IMR-90 (cell line): ENCODE results near the gene UGT1A7. TPM values are rescaled to one million over a fixed set of nuclear protein-coding genes. Genes with fewer than 3 reads are reported as not detected.

Experiments
- ATAC-seq: fragments of 200-7000 bp; cut with Tn5 transposase; 2 replicates; pipeline ENCODE4 v1.9.1; 2020; ENCODE audit warnings: low read depth, mild to moderate bottlenecking, moderate library complexity
- BruUV-seq: library from RNA; stranded (reverse); fragments of 400-500 nt; replicated peaks from 2 replicates; lab custom pipeline; 2021; lab: Mats Ljungman, UMichigan
- CTCF ChIA-PET: fragments of 300-600 bp; formaldehyde crosslinking; extraction: SDS; loops from one replicate; lab custom pipeline; 2021; ENCODE audit warnings: antibody characterized with exemption; lab: Yijun Ruan, JAX
- POLR2A ChIA-PET: fragments of 300-600 bp; sonication (Branson Sonifier 250); formaldehyde crosslinking; loops from one replicate; lab custom pipeline; 2022; ENCODE audit warnings: antibody characterized with exemption; ENCODE audit not compliant: unreplicated experiment; lab: Charles Lee
- DNase-seq: peaks from one replicate; pipeline ENCODE4 v3.0.0; 2013
- H2AFZ ChIP-seq: replicated peaks from 2 replicates; pipeline ENCODE3; 2013; ENCODE audit warnings: low read length, mild to moderate bottlenecking; ENCODE audit not compliant: poor library complexity
- H2AK5ac ChIP-seq: 2 replicates; pipeline ENCODE4 v1.6.1; 2013; ENCODE audit warnings: low read depth, low read length, inconsistent platforms
- H2AK9ac ChIP-seq: replicated peaks from 2 replicates; pipeline ENCODE3; 2013; ENCODE audit warnings: mild to moderate bottlenecking, low read depth, low read length, moderate library complexity; ENCODE audit not compliant: poor library complexity
- H2BK120ac ChIP-seq: 2 replicates; pipeline ENCODE4 v1.6.1; 2013; ENCODE audit warnings: low read depth, low read length, inconsistent platforms
- H2BK15ac ChIP-seq: 3 replicates; pipeline ENCODE4 v1.6.1; 2013; ENCODE audit warnings: low read depth, low read length, inconsistent platforms
- H2BK20ac ChIP-seq: 2 replicates; pipeline ENCODE4 v1.6.1; 2013; ENCODE audit warnings: low read depth, mild to moderate bottlenecking, inconsistent platforms, low read length, moderate library complexity
- H2BK5ac ChIP-seq: 2 replicates; pipeline ENCODE4 v1.6.1; 2013; ENCODE audit warnings: mild to moderate bottlenecking, low read depth, low read length, inconsistent platforms; ENCODE audit not compliant: poor library complexity, severe bottlenecking
- H3K14ac ChIP-seq: replicated peaks from 2 replicates; pipeline ENCODE4 v1.6.1; 2013; ENCODE audit warnings: low read depth, low read length, inconsistent platforms
- H3K18ac ChIP-seq: 2 replicates; pipeline ENCODE4 v1.6.1; 2013; ENCODE audit warnings: low read depth, low read length, control low read depth
- H3K23ac ChIP-seq: 2 replicates; pipeline ENCODE4 v1.6.1; 2013; ENCODE audit warnings: low read depth, low read length, inconsistent platforms
- H3K27ac ChIP-seq: 2 replicates; pipeline ENCODE4 v1.5.1; 2013; ENCODE audit warnings: mild to moderate bottlenecking, control low read depth, low read length; ENCODE audit not compliant: insufficient read depth
- H3K27me3 ChIP-seq: 2 replicates; pipeline ENCODE4 v1.6.1; 2013; ENCODE audit warnings: low read length; ENCODE audit not compliant: control insufficient read depth, insufficient read depth
- H3K36me3 ChIP-seq: 2 replicates; pipeline ENCODE4 v1.6.1; 2013; ENCODE audit warnings: low read length, mixed read lengths; ENCODE audit not compliant: control insufficient read depth, insufficient read depth
- H3K4ac ChIP-seq: 2 replicates; pipeline ENCODE4 v1.6.1; 2013; ENCODE audit warnings: low read depth, low read length, inconsistent platforms
- H3K4me1 ChIP-seq: 2 replicates; pipeline ENCODE4 v1.6.1; 2013; ENCODE audit warnings: low read length, mixed read lengths; ENCODE audit not compliant: control insufficient read depth, insufficient read depth
- H3K4me2 ChIP-seq: 2 replicates; pipeline ENCODE4 v1.6.1; 2013; ENCODE audit warnings: low read depth, mild to moderate bottlenecking, control low read depth, low read length, moderate library complexity
- H3K4me3 ChIP-seq: 2 replicates; pipeline ENCODE4 v1.5.1; 2013; ENCODE audit warnings: low read depth, mild to moderate bottlenecking, control low read depth, low read length, moderate library complexity; ENCODE audit not compliant: insufficient read depth
- H3K56ac ChIP-seq: 2 replicates; pipeline ENCODE4 v1.6.1; 2013; ENCODE audit warnings: low read length, inconsistent platforms; ENCODE audit not compliant: insufficient read depth; ENCODE audit errors: extremely low read depth
- H3K79me1 ChIP-seq, 2 experiments: 2 replicates each; pipeline ENCODE4 v1.6.1; 2013; ENCODE audit warnings: low read length in 2 of 2, inconsistent platforms in 1 of 2, low read depth in 1 of 2
- H3K9ac ChIP-seq: 2 replicates; pipeline ENCODE4 v1.6.1; 2013; ENCODE audit warnings: low read depth, low read length, control low read depth
- H3K9me1 ChIP-seq: 2 replicates; pipeline ENCODE4 v1.6.1; 2013; ENCODE audit warnings: low read length, inconsistent platforms; ENCODE audit not compliant: insufficient read depth
- H3K9me3 ChIP-seq: 2 replicates; pipeline ENCODE4 v1.6.1; 2013; ENCODE audit warnings: low read length; ENCODE audit not compliant: control insufficient read depth, insufficient read depth
- H4K20me1 ChIP-seq: 2 replicates; pipeline ENCODE4 v1.6.1; 2013; ENCODE audit warnings: low read length, inconsistent platforms; ENCODE audit not compliant: insufficient read depth
- H4K5ac ChIP-seq: 2 replicates; pipeline ENCODE4 v1.6.1; 2013; ENCODE audit warnings: mild to moderate bottlenecking, low read depth, low read length, control low read depth
- H4K8ac ChIP-seq, 2 experiments: 2 replicates each; pipeline ENCODE4 v1.6.1; 2013; ENCODE audit warnings: low read depth in 2 of 2, low read length in 2 of 2, control low read depth in 1 of 2, inconsistent platforms in 1 of 2
- H4K91ac ChIP-seq: 2 replicates; pipeline ENCODE4 v1.6.1; 2013; ENCODE audit warnings: low read depth, low read length, inconsistent platforms; ENCODE audit not compliant: insufficient read depth
- BHLHE40 ChIP-seq: fragments of 150-350 bp; IDR thresholded peaks from 2 replicates; pipeline ENCODE4 v1.6.1; 2016; ENCODE audit warnings: mild to moderate bottlenecking, low read depth, low read length
- CEBPB ChIP-seq: IDR thresholded peaks from 2 replicates; pipeline ENCODE4 v1.6.1; 2012; ENCODE audit warnings: low read depth, low read length, improper control_type of control experiment
- CHD1 ChIP-seq: IDR thresholded peaks from 2 replicates; pipeline ENCODE4 v1.6.1; 2012; ENCODE audit warnings: low read depth, low read length, improper control_type of control experiment
- CTCF ChIP-seq: conservative IDR thresholded peaks from 2 replicates; pipeline ENCODE4 v1.5.1; 2012; ENCODE audit warnings: mild to moderate bottlenecking, low read depth, low read length, improper control_type of control experiment
- ELK1 ChIP-seq: fragments of 150-350 bp; IDR thresholded peaks from 2 replicates; pipeline ENCODE4 v1.6.1; 2016; ENCODE audit warnings: low read depth, mild to moderate bottlenecking, low read length, moderate library complexity, borderline replicate concordance
- FOS ChIP-seq: fragments of 150-350 bp; IDR thresholded peaks from 2 replicates; pipeline ENCODE4 v1.6.1; 2016; ENCODE audit warnings: low read depth, low read length
- MAFK ChIP-seq: IDR thresholded peaks from 2 replicates; pipeline ENCODE4 v1.6.1; 2012; ENCODE audit warnings: low read depth, low read length, improper control_type of control experiment
- MAZ ChIP-seq: IDR thresholded peaks from 2 replicates; pipeline ENCODE4 v1.6.1; 2012; ENCODE audit warnings: low read depth, mild to moderate bottlenecking, low read length, improper control_type of control experiment, moderate library complexity, borderline replicate concordance
- MXI1 ChIP-seq: IDR thresholded peaks from 2 replicates; pipeline ENCODE4 v1.6.1; 2012; ENCODE audit warnings: low read depth, mild to moderate bottlenecking, low read length, moderate library complexity, borderline replicate concordance
- NFE2L2 ChIP-seq: fragments of 150-350 bp; IDR thresholded peaks from 2 replicates; pipeline ENCODE4 v1.6.1; 2016; ENCODE audit warnings: low read depth, mild to moderate bottlenecking, low read length
- POLR2A ChIP-seq: IDR thresholded peaks from 2 replicates; pipeline ENCODE4 v1.6.1; 2012; ENCODE audit warnings: mild to moderate bottlenecking, low read depth, low read length
- RAD21 ChIP-seq: IDR thresholded peaks from 2 replicates; pipeline ENCODE4 v1.6.1; 2012; ENCODE audit warnings: low read length, improper control_type of control experiment
- RCOR1 ChIP-seq: IDR thresholded peaks from 2 replicates; pipeline ENCODE4 v1.6.1; 2012; ENCODE audit warnings: mild to moderate bottlenecking, low read length, improper control_type of control experiment; ENCODE audit not compliant: insufficient replicate concordance
- RFX5 ChIP-seq: IDR thresholded peaks from 2 replicates; pipeline ENCODE4 v1.8.0; 2012; ENCODE audit warnings: low read depth, mild to moderate bottlenecking, low read length, moderate library complexity
- SMC3 ChIP-seq: fragments of 150-350 bp; IDR thresholded peaks from 2 replicates; pipeline ENCODE4 v1.6.1; 2016; ENCODE audit warnings: low read depth, mild to moderate bottlenecking, antibody characterized with exemption, low read length, moderate library complexity
- USF2 ChIP-seq: fragments of 150-350 bp; IDR thresholded peaks from 2 replicates; pipeline ENCODE4 v1.6.1; 2017; ENCODE audit warnings: mild to moderate bottlenecking, antibody characterized with exemption, low read length, low read depth
- WGBS, 2 experiments: methylation state at CpG; one replicate each; pipeline versions ENCODE4 v1.1.5 to v1.1.7; 2013; ENCODE audit warnings: missing lambda C conversion rate in 2 of 2; ENCODE audit not compliant: insufficient read length in 1 of 2; ENCODE audit errors: extremely low coverage in 2 of 2; 5-methylcytosine and 5-hydroxymethylcytosine counted together
- dilution Hi-C: fragments of 300-500 bp; cut with HindIII; formaldehyde crosslinking; loops from one replicate; pipeline ENCODE4 v1.14.3; 2018; ENCODE audit warnings: low sequenced_read_pairs; ENCODE audit not compliant: unreplicated experiment
- in situ Hi-C: fragments of 300-500 bp; cut with MboI; formaldehyde crosslinking; loops from 3 replicates; pipeline ENCODE4 v1.14.3; 2019; ENCODE audit warnings: low sequenced_read_pairs, inconsistent platforms, mixed read lengths
- intact Hi-C: fragments of 100-400 bp; cut with micrococcal nuclease; formaldehyde crosslinking; loops from 2 replicates; pipeline ENCODE4 v1.10.0; 2022
- polyA plus RNA-seq, 3 experiments: library from polyadenylated mRNA; depleted of rRNA; stranded (reverse); fragments of >200 nt; gene quantifications; 2 replicates each; pipeline ENCODE4 v1.2.3, GENCODE V29; 2012; ENCODE audit warnings: low replicate concordance in 1 of 3
- total RNA-seq: library from RNA; depleted of rRNA; stranded (reverse); fragments of >200 nt; gene quantifications from 2 replicates; pipeline ENCODE4 v1.2.3, GENCODE V29; 2012

The UGT1A7 gene
- total and polyA plus RNA-seq, 2 of the 4 experiments (the other 2 are of a cell fraction) = not detected

- no peak for TF ChIP-seq MAFK
- no peak for TF ChIP-seq RFX5
- TF ChIP-seq NFE2L2 = no peak
- no peak for TF ChIP-seq BHLHE40
- no peak for TF ChIP-seq ELK1
- no peak for TF ChIP-seq MAZ
- no peak for TF ChIP-seq CHD1
- TF ChIP-seq POLR2A = no peak
- TF ChIP-seq FOS = no peak
- TF ChIP-seq SMC3 = no peak
- no peak for TF ChIP-seq MXI1
- TF ChIP-seq RCOR1 = no peak
- TF ChIP-seq USF2 = no peak
- TF ChIP-seq CEBPB = no peak
- TF ChIP-seq RAD21 = no peak
- no peak for TF ChIP-seq CTCF
- Histone ChIP-seq H3K36me3 (no peaks in the 10 kb centered on the region), H3K9me1 (no peaks in the 10 kb centered on the region), H3K23ac (no peak overlapping the region), H3K4me2 (no peak overlapping the region), H3K18ac (no peak overlapping the region), H2BK20ac (no peak overlapping the region), H4K8ac (no peak overlapping the region), H2BK120ac (no peak overlapping the region), H2BK15ac (no peak overlapping the region), H3K14ac (no peak overlapping the region), H3K27me3 (peaks cover 7% of the 10 kb centered on the region; the same call in 1 of the 2 replicates), H4K5ac (no peak overlapping the region), H3K4me3 (no peak overlapping the region), H3K4ac (no peak overlapping the region), H3K9ac (no peak overlapping the region), H3K4me1 (no peaks in the 10 kb centered on the region), H2BK5ac (no peak overlapping the region), H4K91ac (no peak overlapping the region), H3K9me3 (no peaks in the 10 kb centered on the region), H3K56ac (no peak overlapping the region), H4K20me1 (no peaks in the 10 kb centered on the region), H3K27ac (no peak overlapping the region), H2AK9ac (no peak overlapping the region), H2AFZ (no peak overlapping the region), H3K79me1 (no peaks in the 10 kb centered on the region), H2AK5ac (no peak overlapping the region)
- ATAC-seq = no peak
- in situ Hi-C loops = no loop called here
- no CpG with 5 or more reads among the region's 4 CpGs for WGBS, 2 experiments
- CTCF ChIA-PET = no interaction called here
- DNase-seq = no peak
- POLR2A ChIA-PET = no interaction called here
- dilution Hi-C loops = no loop called here
- intact Hi-C loops = no loop called here
- BruUV-seq = no TSS peak
Observed at GRCh38 chr2:233816771-233817170, 135.1 kb downstream of the UGT1A7 start.
